GM18520 (cell line): ENCODE measurements around the gene CDKAL1.
"Not testable (repeated sequence)": the region's sequence is repeated elsewhere in the genome, so short reads cannot be mapped to it uniquely, and the experiment has no call there.

Experiments used
- ATAC-seq: cut with Tn5 transposase; IDR thresholded peaks from one replicate; pipeline ENCODE4 v1.9.1; 2021; ENCODE audit not compliant: unreplicated experiment

Gene CDKAL1

GRCh38 chr6:21091411-21091810 is 557.2 kb downstream of the CDKAL1 start:
- ATAC-seq: no peak

- ATAC-seq: not testable (repeated sequence)
These were observed 558.0 kb downstream of the CDKAL1 start for GRCh38 chr6:21092231-21092772.

GRCh38 chr6:21095462-21095861 is 561.2 kb downstream of the CDKAL1 start:
- no peak for ATAC-seq

- ATAC-seq: no peak
These were observed 563.9 kb downstream of the CDKAL1 start for GRCh38 chr6:21098134-21098533.

GRCh38 chr6:21098744-21099143 is 564.5 kb downstream of the CDKAL1 start:
- ATAC-seq: no peak

- no peak for ATAC-seq
These were observed 565.4 kb downstream of the CDKAL1 start for GRCh38 chr6:21099338-21100314.

GRCh38 chr6:21100991-21101390 is 566.7 kb downstream of the CDKAL1 start:
- no peak for ATAC-seq

GRCh38 chr6:21101694-21102093 is 567.4 kb downstream of the CDKAL1 start:
- ATAC-seq: no peak

- no peak for ATAC-seq
These were observed 567.9 kb downstream of the CDKAL1 start for GRCh38 chr6:21102201-21102600.

GRCh38 chr6:21102624-21103023 is 568.4 kb downstream of the CDKAL1 start:
- ATAC-seq: no peak

- no peak for ATAC-seq
These were observed 569.5 kb downstream of the CDKAL1 start for GRCh38 chr6:21103626-21104224.

- no peak for ATAC-seq
These were observed 570.0 kb downstream of the CDKAL1 start for GRCh38 chr6:21104288-21104687.

GRCh38 chr6:21107796-21108195 is 573.5 kb downstream of the CDKAL1 start:
- ATAC-seq: no peak

- ATAC-seq: no peak
These were observed 575.3 kb downstream of the CDKAL1 start for GRCh38 chr6:21109391-21110178.

GRCh38 chr6:21110684-21111083 is 576.4 kb downstream of the CDKAL1 start:
- ATAC-seq: no peak

- no peak for ATAC-seq
These were observed 577.0 kb downstream of the CDKAL1 start for GRCh38 chr6:21111093-21111725.

- no peak for ATAC-seq
These were observed 580.9 kb downstream of the CDKAL1 start for GRCh38 chr6:21115111-21115510.

- ATAC-seq: no peak
These were observed 582.5 kb downstream of the CDKAL1 start for GRCh38 chr6:21116736-21117135.

- no peak for ATAC-seq
These were observed 584.0 kb downstream of the CDKAL1 start for GRCh38 chr6:21118216-21118780.

- no peak for ATAC-seq
These were observed 587.4 kb downstream of the CDKAL1 start for GRCh38 chr6:21121636-21122136.
